GM21390 (cell line): Measurements from ENCODE around the gene RGPD6.
"Not testable (repeated sequence)": the region's sequence is repeated elsewhere in the genome, so short reads cannot be mapped to it uniquely, and the experiment has no call there.

Source experiments
- ATAC-seq: cut with Tn5 transposase; IDR thresholded peaks from one replicate; pipeline ENCODE4 v1.9.1; 2021; ENCODE audit not compliant: unreplicated experiment

RGPD6 gene

DNA sequence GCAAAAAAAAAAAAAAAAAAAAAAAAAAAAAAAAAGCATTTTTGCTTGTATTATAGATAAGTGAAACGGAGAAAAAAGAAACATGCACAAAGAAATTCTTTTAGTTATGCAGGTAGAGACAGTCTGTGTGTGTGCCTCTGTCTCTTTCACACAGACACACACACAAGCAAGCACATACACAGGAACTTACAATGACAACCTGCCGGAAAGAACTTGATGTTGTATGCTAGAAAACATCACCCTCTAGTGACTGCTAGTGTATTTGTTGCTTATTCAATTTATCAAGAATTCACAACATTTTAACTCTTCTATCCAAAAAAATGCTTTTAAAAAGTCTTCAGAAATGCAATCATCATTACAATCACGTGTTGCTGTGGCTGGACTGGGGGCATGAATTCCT, 95.8 kb downstream of the RGPD6 start:
- not testable (repeated sequence) for ATAC-seq

- ATAC-seq: not testable (repeated sequence)
These were observed 96.9 kb downstream of the RGPD6 start for GRCh38 chr2:110480084-110480483.

DNA sequence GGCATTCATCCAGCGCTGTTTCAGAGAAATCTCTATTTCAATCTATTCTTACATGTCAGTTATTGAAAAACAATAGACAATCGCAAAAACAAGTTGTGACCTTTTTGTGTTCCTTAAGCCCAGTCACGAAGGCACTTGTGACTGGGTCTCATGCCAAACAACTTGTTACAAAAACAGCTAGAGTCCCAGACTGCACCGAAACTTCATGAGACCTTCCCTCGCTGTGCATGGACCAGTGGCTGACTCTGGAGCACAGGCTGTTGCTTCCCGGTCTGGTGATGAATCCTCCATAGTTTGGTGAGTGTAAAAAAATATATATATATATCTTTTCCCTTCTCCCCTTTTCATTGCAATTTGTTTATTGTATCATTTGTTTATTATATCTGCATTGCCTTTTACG, 99.7 kb downstream of the RGPD6 start:
- ATAC-seq: not testable (repeated sequence)

- ATAC-seq: not testable (repeated sequence)
These were observed 100.1 kb downstream of the RGPD6 start for GRCh38 chr2:110476952-110477351.

GRCh38 chr2:110475627-110476359, 101.2 kb downstream of the RGPD6 start:
- ATAC-seq: not testable (repeated sequence)

GRCh38 chr2:110474898-110475297, 102.1 kb downstream of the RGPD6 start:
- ATAC-seq: peak; percentile 96

GRCh38 chr2:110473059-110473358, 104.0 kb downstream of the RGPD6 start:
- not testable (repeated sequence) for ATAC-seq

- not testable (repeated sequence) for ATAC-seq
These were observed 104.6 kb downstream of the RGPD6 start, which contains the start of gene LIMS4 for GRCh38 chr2:110472171-110473058. TSS of gene LIMS4 (minus strand) at chr2:110472816. CDS start at chr2:110472778, 38 bp downstream.

DNA sequence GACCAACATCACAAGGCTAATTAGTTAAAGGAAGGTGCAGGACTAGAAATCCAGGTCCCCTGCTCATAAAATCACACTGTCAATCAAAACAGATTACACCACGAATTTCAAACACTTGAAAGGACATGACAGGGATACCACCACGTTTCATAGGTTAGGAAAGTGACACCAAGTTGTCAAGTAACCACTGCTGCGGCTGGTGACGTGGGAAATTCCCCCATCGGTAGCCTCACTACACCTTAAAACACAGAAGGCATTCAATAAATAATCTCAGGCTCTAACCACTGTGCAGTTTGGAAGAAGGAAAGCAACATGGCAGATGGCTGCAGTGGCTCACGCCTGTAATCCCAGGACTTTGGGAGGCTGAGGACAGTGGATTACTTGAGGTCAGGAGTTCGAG, 108.1 kb downstream of the RGPD6 start:
- ATAC-seq: not testable (repeated sequence)

- peak; percentile 79 for ATAC-seq
These were observed 111.7 kb downstream of the RGPD6 start for GRCh38 chr2:110465312-110465711.
